ENCODE results near the gene RASGRP3. TPM values are rescaled to one million over a fixed set of nuclear protein-coding genes. Genes with fewer than 3 reads are reported as not detected.

The RASGRP3 gene
- total RNA-seq, 1 experiment from 2014 or later, result 0.59 TPM

DNA sequence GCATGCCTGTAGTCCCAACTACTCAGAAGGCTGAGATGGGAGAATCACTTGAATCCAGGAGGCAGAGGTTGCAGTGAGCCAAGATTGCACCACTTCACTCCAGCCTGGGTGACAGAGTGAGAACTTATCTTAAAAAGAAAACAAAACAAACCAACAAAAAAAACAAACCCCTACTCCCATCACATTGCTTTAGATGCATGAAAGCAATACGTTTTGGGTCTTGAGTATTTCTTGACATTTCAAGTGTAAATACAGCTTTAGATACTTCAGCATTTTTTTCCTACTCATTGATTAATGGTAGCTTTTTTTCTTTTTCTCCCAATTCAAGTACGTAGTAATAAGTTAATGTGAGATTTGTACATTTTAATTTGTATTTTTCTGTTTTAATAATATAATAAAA lies 20.3 kb downstream of the RASGRP3 start:
- POLR2A ChIA-PET, result no interaction called here
- H3K4me2 ChIP-seq (ENCODE audit: low read length), result no peak overlapping the region
- no peaks in the 10 kb centered on the region for H3K27me3 ChIP-seq (ENCODE audit: insufficient read depth, low read length)
- no peak for TF ChIP-seq EZH2 (IDR thresholded peaks at IDR 0.05)
- TF ChIP-seq TCF7L2 (IDR thresholded peaks at IDR 0.05; ENCODE audit: borderline replicate concordance, extremely low read depth, insufficient read depth, insufficient read length), result no peak
- no peak for TF ChIP-seq SIN3A (IDR thresholded peaks at IDR 0.05; ENCODE audit: low read depth)
- no peak for TF ChIP-seq POLR2A (IDR thresholded peaks at IDR 0.05; ENCODE audit: borderline replicate concordance, extremely low read depth, insufficient read depth, insufficient read length)
- TF ChIP-seq ELF1 (IDR thresholded peaks at IDR 0.05; ENCODE audit: borderline replicate concordance, low read depth), result no peak
- no peak for TF ChIP-seq ZBTB33 (IDR thresholded peaks at IDR 0.05; ENCODE audit: extremely low read depth, insufficient replicate concordance, low read length)
- no peak for TF ChIP-seq REST (IDR thresholded peaks at IDR 0.05; ENCODE audit: low read depth)
- no peaks in the 10 kb centered on the region for H3K36me3 ChIP-seq (ENCODE audit: control insufficient read depth in 1 of 2, insufficient read depth in 2 of 2, low read length in 2 of 2)
- H4K20me1 ChIP-seq (ENCODE audit: insufficient read depth), result no peaks in the 10 kb centered on the region
- no peaks in the 10 kb centered on the region for H3K9me2 ChIP-seq (ENCODE audit: insufficient read depth)
- no peak overlapping the region for H3K9ac ChIP-seq (ENCODE audit: low read length)
- no peaks in the 10 kb centered on the region for H3K79me2 ChIP-seq (ENCODE audit: insufficient read depth, low read length)
- no peak overlapping the region for H2AFZ ChIP-seq (ENCODE audit: low read depth, low read length, poor library complexity, severe bottlenecking)
- ATAC-seq (no peak), DNase-seq (ENCODE audit: low read depth, low spot score) (no peak)
- CTCF ChIA-PET, result no interaction called here
- H3K4me3 ChIP-seq (replicated peaks in 1 of 2; ENCODE audit: low read depth in 1 of 2, low read length in 2 of 2), result no peak overlapping the region
- H3K4me1 ChIP-seq (ENCODE audit: control insufficient read depth in 1 of 2, insufficient read depth in 2 of 2, low read length in 2 of 2), result peaks cover 0 to 3% of the 10 kb centered on the region in 2 experiments; a peak in 1 of 4 replicates
- RAD21 ChIA-PET (ENCODE audit: low non-redundant PET in 1 of 2, low total read pairs in 2 of 2, uncharacterized antibody in 2 of 2, unreplicated experiment in 2 of 2), result no interaction called here
- no TSS peak for BruUV-seq (replicated peaks)
- intact Hi-C loops (cut with micrococcal nuclease), result no loop called here
- no peaks in the 10 kb centered on the region for H3K9me3 ChIP-seq (ENCODE audit: control insufficient read depth in 1 of 2, insufficient read depth in 1 of 2, low read depth in 1 of 2, low read length in 2 of 2)
- H3K27ac ChIP-seq (ENCODE audit: low read depth, low read length), result no peak overlapping the region

Data from HCT116 (cell line).